SIG-M5 (cell line): ENCODE data around the gene DGKI.
"Not testable (repeated sequence)": the region's sequence is repeated elsewhere in the genome, so short reads cannot be mapped to it uniquely, and the experiment has no call there.

Experiments used
- DNase-seq: peaks from one replicate; lab custom pipeline; 2025; lab: John Stamatoyannopoulos, UW

DGKI gene

DNA sequence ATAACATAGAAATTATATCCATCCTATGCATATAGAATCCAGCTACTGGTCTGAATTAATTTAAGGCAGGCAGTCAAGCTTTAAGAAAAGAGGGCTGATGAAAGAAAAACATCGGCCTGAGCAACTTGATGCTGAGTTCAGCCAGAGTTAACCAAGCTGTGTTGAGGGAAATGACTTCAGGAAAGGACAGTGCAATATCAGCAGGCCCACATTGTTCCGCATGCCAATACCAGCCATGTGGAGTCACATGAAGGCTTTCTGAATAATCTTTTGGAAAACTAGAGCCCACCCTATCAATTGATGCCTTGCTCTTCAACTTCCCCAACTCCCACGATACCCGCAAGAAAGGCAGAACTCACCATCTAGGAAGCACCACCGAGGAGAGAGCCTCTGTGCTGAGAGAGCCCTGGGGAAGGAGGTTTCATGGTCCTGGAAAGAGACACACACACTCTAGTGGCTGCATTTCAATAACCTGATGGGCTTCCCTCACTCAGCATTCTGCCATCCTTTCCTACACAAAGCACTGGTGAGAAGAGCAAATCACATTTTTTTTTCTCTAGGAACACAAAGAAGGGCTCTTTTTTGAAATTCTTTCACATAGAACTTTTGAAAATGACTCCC is 377.5 kb downstream of the DGKI start:
- no peak for DNase-seq

DNA sequence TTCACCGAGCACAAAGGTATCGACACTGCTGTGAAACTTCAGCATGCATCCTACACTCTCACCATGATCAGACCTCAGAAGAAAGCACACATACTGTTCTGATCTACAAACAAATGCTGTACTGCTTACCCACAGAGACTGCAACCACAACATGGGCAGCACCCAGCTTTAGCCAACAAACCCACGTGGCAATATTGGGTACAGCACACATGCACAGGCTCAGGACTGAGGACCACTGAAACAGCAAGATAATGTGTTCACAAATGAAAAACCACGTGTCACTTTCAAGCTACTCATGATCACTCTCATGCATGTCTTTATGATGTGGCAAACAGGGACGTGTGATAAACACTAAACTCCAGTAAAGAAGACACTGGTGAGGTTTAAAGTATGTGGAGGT is 383.9 kb downstream of the DGKI start:
- DNase-seq: no peak

- DNase-seq: no peak
Observed at GRCh38 chr7:137462074-137462715, 384.6 kb downstream of the DGKI start.

DNA sequence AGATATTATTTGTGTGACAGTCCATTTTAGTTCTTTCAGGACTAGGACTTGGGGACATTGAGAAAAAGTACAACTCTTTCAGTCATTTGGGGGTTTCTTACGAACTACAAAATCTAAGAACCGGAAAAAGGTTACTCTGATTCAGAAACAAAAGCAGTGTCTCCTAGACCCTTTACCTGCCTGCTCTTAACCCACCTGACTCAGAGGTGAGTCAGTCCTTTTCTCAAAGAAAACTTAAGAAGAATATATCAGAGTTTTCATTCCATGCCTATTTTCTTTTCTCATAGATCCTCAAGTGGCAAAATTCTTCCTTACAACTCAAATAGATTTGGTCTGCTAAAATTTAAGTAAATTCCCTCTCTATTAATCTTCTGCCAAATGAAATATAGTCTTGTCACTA is 388.4 kb downstream of the DGKI start:
- DNase-seq: no peak

- DNase-seq: no peak
Observed at GRCh38 chr7:137454767-137455166, 392.0 kb downstream of the DGKI start.

DNA sequence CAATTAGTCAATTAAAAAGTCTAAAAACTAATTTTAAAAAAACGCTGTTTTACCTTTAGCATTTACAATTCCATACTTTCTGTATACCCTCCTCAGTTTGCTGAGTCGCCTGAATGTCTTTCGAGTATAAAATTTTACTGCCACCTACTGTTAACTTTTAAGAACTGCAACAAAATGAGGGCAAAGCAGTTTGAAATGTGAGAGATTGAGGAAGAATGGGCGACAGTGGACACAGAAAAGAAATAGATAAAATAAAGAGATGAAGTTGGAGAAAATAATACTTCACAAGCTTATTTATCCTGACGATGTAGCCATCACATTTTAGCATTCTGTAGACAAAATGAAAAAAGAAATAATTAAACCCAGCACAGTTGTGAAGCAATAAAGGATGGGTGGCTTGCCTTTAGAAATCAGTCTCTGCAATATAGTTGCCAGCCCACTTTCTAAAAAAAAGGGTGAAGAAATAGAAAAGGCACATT is 392.5 kb downstream of the DGKI start:
- no peak for DNase-seq

GRCh38 chr7:137453356-137453755 is 393.4 kb downstream of the DGKI start:
- no peak for DNase-seq

DNA sequence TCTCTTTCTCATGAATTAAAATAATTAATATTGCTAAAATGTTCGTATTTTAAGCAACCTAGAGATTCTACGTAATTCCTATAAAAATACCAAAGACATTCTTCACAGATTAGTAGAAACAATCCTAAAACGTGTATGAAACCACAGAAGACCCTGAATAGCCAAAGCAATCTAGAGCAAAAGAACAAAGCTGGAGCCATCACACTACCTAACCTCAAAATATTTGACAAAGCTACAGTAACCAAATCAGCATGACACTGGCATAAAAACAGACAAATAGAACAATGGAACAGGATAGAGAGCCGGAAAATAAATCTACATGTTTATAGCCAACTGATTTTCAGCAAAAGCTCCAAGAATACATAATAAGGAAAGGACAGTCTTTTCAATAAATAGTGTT is 397.8 kb downstream of the DGKI start:
- DNase-seq: no peak

GRCh38 chr7:137448572-137448971 is 398.2 kb downstream of the DGKI start:
- not testable (repeated sequence) for DNase-seq

DNA sequence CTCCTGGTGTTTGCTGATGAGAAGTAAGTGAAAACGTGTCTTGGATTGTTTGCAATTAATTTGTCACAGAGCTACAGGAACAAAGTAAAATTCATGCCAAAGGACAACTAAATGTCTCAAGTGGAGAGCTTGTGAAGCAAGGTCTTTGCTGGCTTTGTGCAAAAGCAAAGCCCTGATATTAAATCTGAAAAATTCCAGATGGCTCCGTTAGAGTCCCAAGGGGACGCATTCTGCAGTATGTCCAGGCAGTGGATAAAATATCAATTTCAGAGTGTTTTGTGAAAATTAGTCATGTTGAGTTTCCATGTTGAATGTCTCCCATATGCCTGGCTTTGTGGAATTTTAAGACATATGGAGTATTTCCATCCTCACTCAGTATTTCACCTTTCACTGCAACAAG is 400.7 kb downstream of the DGKI start:
- DNase-seq: no peak

- no peak for DNase-seq
Observed at GRCh38 chr7:137445268-137445667, 401.5 kb downstream of the DGKI start.

GRCh38 chr7:137443616-137444015 is 403.2 kb downstream of the DGKI start:
- DNase-seq: no peak

GRCh38 chr7:137441451-137441850 is 405.3 kb downstream of the DGKI start:
- DNase-seq: no peak

GRCh38 chr7:137439829-137440825 is 406.6 kb downstream of the DGKI start:
- DNase-seq: no peak

DNA sequence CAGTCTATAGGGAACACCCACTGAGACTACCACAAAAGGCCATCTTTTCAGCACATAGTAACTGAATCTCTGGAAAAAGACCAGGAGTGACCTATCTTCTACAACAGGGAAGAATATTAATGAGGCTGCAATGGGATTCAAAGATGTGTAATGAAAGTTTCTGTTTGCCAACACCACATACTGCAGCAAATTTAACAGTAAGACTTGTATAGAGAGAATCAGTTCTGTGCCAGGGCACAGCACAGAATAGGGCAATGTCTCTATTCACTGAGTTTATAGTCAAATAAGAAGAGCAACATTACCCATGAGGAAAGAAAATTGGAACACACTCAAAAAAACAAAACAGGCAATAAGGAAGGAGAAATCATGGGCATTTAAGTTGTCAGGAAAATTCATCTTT is 411.8 kb downstream of the DGKI start:
- DNase-seq: no peak

DNA sequence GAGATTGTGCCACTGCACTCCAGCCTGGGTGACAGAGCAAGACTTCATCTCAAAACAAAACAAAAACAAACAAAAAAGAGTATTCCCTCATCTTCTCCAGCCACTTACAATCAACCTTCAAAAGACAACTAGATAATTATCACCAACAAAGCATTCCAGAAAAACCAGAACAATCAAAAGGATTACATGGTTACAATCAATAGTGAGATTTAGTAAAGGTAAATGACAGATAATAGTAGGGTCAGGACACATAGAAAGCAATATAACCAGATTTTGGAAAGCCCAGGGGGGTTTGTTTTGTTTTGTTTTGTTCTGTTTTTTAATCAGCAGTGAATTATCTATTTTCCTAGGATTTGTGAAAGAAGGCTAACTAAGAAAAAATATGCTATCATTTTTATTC is 412.2 kb downstream of the DGKI start:
- DNase-seq: no peak

DNA sequence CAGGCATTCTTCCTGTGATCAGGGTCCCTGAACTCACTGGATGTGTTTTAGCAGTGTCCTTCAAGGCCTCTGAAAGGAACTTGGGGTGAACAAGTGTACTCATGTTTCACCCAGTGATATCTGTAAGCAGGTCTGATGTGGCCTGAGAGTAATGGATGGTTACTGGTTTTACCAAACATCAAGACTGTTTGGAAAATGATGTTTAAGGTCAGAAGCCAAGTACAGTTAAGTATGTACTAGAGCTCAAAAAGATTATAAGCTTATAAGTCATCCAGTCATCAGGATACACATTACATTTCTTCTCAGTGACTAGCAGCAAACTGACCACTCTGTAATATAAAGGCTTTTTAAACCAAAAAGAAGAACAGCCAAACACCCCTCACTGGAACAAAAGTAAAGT is 423.5 kb downstream of the DGKI start:
- DNase-seq: no peak

DNA sequence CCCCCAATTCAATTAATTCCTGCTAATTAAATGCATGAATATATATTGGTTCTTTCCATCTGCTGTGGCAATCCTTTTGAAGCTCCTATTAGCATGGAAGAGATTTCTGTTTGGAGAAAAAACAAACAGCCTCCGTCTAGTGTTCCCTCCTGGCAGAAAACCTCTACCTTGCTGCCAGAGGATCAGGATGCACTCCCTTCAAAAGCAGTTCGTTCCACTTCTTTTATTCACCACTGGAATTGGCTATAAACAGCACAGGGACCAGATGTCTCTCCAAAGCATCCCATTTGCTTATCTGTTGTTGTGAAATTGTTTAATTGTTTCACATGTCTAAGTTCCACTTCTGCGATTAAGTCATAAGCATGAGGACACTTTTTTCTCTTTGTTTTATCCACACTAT is 425.4 kb downstream of the DGKI start:
- DNase-seq: no peak

DNA sequence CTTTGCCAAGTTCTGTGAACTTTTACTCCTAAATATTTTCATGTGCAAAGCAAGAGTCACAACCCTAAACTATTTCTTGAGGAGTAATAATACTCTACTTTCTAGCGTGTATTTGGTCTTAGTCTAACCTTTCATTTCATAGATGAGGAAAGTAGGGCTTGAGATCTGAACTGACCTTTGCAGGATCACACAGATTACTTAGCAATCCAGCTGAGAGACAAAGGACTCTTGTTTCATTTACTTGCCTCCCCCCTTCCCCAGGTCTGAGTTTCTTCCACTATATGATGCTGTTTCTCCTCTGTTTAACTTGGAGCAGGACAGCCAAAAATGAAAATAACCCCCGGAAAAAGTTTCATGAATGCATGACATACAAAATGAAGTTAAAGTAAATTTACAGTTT is 427.9 kb downstream of the DGKI start:
- DNase-seq: no peak

GRCh38 chr7:137417464-137417863 is 429.3 kb downstream of the DGKI start:
- no peak for DNase-seq

GRCh38 chr7:137413901-137414300 is 432.9 kb downstream of the DGKI start:
- no peak for DNase-seq

- DNase-seq: no peak
Observed at GRCh38 chr7:137411446-137411845, 435.3 kb downstream of the DGKI start.

GRCh38 chr7:137408126-137408525 is 438.6 kb downstream of the DGKI start:
- no peak for DNase-seq
